IPS-11a (cell line): ENCODE measurements around the gene RALA.
"Not testable (repeated sequence)": the region's sequence is repeated elsewhere in the genome, so short reads cannot be mapped to it uniquely, and the experiment has no call there.

ENCODE experiments used
- H3K4me3 ChIP-seq: one replicate; pipeline ENCODE4 v1.5.1; 2013; ENCODE audit warnings: low read depth, low read length, control low read depth

Gene RALA

GRCh38 chr7:39681887-39682441 lies 58.6 kb downstream of the RALA start:
- no peak overlapping the region for H3K4me3 ChIP-seq

- no peak overlapping the region for H3K4me3 ChIP-seq
Measured at GRCh38 chr7:39683216-39683845, 60.0 kb downstream of the RALA start.

- no peak overlapping the region for H3K4me3 ChIP-seq
Measured at GRCh38 chr7:39686261-39686924, 63.0 kb downstream of the RALA start.

DNA sequence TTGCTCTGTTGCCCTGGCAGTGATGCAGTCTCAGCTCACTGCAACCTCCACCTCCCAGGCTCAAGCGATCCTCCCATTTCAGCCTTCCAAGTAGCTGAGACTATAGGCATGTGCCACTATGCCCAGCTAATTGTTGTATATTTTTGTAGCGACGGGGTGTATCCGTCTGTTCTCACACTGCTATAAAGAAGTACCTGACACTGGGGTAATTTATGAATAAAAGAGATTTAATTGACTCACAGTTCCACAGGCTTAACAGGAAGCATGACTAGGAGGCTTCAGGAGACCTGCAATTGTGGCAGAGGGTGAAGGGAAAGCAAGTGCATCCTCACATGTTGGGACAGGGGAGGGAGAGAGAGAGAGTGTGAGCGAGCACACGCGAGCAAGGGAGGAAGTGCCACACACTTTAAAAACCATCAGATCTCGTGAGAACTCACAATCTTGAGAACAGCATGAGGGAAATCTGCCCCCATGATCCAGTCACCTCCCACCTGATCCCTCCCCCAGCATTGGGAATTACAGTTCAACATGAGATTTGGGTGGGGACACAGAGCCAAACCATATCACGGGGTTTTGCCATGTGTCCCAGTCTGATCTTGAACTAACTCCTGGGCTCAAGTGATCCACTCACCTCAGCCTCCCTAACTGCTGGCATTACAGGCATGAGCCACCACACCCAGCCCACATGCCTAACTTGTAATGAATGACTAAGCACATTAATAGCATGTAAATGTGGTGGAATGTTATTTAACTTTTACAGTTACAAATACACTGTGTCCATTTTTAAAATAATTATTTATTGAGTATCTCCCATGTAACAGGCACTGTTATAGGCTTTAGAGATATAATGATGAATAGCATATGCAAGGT lies 65.5 kb downstream of the RALA start:
- no peak overlapping the region for H3K4me3 ChIP-seq

DNA sequence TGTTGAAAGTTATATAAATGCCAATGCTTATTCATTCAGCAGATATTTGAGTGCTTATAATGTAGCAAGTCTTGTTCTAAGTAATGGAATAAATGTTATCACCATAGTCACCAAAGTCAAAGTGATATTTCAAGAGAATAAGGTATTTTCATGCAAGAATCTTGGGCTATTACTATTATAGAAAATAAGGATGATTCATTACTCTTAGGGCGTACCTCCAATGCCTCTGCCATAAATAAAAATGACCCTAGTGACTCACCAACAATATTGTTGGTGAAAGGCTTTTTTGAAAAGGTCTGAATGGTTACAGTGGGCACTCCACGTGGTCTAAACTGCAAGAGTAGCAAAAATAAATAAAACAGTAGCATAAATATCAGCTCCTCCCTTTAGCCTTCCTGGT lies 68.4 kb downstream of the RALA start:
- no peak overlapping the region for H3K4me3 ChIP-seq

DNA sequence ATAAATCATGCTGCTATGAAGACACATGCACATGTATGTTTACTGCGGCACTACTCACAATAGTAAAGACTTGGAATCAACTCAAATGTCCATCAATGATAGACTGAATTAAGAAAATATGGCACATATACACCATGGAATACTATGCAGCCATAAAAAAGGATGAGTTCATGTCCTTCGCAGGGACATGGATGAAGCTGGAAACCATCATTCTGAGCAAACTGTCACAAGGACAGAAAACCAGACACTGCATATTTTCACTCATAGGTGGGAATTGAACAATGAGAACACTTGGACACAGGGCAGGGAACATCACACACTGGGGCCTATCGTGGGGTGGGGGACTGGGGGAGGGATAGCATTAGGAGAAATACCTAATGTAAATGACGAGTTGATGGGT lies 69.7 kb downstream of the RALA start:
- H3K4me3 ChIP-seq, result not testable (repeated sequence)

DNA sequence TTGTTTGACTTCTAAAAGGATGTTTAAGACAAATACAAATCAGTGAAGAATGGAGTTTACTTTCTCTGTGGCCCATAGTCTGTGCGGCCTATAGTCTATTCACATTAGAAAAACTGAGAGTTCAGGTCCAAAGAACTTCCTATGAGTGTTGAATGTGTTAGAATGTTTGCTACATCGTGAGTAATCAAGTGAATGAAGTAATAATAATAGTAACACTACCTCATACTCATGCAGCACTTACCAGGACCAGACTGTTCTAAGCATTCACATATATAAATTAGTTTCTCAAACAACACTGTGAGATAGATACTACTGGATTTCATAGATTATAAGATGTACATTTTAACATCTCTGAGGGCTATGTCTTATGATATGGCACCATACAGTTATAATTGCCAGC lies 70.4 kb downstream of the RALA start:
- H3K4me3 ChIP-seq, result no peak overlapping the region

GRCh38 chr7:39695852-39696586 lies 72.6 kb downstream of the RALA start:
- no peak overlapping the region for H3K4me3 ChIP-seq

- no peak overlapping the region for H3K4me3 ChIP-seq
Measured at GRCh38 chr7:39696631-39697030, 73.3 kb downstream of the RALA start.

GRCh38 chr7:39697483-39697882 lies 74.1 kb downstream of the RALA start:
- no peak overlapping the region for H3K4me3 ChIP-seq

DNA sequence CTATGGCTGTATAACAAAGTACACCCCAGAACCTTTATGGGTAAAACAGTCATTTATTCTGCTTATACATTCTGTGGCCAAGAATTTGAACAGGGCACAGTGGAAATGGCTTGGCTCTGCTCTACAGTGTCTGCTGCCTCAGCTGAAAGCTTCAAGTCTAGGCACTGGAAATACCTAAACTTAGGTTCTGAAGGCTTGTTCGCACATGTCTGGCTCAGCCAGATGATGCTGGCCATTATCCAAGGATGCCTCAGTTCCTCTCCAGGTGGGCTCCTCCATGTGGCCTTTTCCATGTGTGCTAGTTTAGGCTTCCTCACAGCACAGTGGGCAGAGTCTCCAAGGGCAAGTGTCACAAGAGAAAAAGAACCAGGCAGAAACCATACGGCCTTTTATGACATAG lies 76.8 kb downstream of the RALA start:
- no peak overlapping the region for H3K4me3 ChIP-seq

- H3K4me3 ChIP-seq, result no peak overlapping the region
Measured at GRCh38 chr7:39700932-39701331, 77.6 kb downstream of the RALA start.

DNA sequence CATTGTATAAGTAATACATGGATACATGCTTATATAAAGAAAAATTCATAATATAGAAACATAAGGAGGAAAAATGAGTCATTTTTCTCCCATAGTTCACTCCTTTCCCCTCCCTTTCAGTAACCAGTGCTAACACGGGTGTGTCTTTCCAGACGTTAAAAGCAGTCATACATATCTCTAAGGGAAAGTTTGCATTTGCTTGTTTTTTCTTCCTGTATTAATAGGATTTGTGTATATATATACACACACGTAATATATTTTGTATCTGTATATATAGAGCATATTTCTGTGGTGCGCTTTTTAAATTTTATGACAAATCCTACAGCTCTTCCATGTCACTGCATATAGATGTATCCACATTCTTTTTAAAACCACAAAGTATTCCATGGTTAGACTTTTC lies 78.8 kb downstream of the RALA start:
- H3K4me3 ChIP-seq, result no peak overlapping the region

DNA sequence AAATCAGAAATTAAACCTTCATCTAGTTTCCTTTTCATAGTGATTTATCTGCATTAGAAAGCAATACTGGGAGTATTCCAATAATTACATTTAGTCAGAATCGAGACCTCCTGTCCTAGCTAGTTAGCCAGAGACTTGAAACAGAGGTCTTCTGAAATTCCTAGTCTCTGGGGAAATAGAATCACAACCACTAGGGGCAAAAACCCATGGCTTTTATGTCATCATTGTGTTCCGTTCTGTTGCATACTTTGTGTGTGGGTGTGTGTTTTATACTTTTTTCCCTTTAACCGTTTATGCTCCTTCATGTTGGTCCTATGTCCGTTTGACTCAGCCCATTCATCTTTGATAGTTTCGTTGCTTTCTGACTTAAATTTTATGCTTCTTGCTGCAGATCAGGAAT lies 79.8 kb downstream of the RALA start:
- no peak overlapping the region for H3K4me3 ChIP-seq

DNA sequence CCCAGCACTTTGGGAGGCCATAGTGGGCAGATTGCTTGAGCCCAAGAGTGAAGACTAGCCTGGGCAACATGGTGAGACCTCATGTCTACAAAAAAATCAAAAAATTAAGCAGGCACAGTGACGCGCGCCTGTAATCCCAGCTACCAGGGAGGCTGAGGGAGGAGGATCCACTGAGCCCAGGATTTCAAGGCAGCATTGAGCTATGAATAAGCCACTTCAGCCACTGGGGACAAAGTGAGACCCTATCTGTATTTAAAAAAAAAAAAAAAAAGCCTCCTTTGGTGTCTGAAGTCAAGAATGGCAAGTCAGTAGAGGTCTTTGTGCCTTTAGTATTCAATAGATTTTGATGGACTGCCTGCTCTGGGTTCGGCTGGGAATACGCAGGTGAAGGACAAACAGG lies 85.7 kb downstream of the RALA start:
- no peak overlapping the region for H3K4me3 ChIP-seq

DNA sequence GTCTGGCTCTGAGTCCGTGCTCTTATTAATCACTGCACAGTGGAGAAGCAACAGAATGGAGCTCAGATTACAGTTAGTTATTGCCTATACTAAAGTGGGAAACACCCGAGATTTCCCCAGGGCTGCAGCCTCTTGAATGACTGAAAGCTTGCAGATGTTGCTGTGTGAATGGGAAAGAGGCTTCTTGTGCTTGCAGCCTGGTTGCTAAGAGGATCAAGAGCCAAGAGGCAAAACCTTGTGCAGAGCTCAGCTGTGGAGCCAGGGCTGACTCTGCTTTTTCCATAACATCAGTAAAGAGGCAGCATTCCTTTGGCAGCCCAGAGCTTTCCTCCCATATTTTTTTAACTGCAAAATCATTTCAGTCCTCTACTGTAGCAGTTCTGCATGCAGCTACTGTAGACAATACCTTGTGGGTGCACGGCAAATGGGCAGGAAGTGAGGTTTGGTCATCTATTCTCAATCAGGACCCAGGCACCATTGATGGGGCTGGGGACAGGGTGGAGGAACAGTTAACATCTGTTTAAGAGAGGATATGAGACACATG lies 86.5 kb downstream of the RALA start:
- H3K4me3 ChIP-seq, result no peak overlapping the region

GRCh38 chr7:39712751-39713150 lies 89.4 kb downstream of the RALA start:
- no peak overlapping the region for H3K4me3 ChIP-seq

- H3K4me3 ChIP-seq, result no peak overlapping the region
Measured at GRCh38 chr7:39714447-39715091, 91.2 kb downstream of the RALA start.

GRCh38 chr7:39720586-39720985 lies 97.2 kb downstream of the RALA start:
- no peak overlapping the region for H3K4me3 ChIP-seq

DNA sequence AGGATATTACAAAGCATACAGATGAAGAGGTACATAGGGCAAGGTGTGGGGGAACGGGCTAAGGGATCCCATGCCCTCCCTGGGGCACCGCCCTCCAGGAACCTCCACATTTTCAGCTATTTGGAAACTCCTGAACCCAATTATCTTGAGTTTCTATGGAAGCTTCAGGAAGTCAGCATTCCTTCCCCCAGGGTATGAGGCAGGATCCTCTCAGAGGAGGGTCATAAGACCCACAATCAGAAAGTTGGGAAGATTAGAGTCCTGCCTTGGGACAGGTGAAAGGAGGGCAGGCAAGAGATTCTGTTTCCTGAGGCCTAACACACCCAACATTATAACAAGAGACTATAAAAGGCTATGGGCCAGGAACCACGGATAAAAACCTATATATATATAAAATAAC lies 98.0 kb downstream of the RALA start:
- no peak overlapping the region for H3K4me3 ChIP-seq
